KMS-11 (cell line): ENCODE results near the gene RAPGEF3.

ENCODE experiments used
- H2AFZ ChIP-seq: fragments of 200-600 bp; sonication (generic); 2 replicates; pipeline ENCODE4 v1.6.1; 2016; ENCODE audit warnings: antibody characterized with exemption, mixed run types, low read depth
- H3K27ac ChIP-seq: fragments of 200-600 bp; sonication (generic); 2 replicates; pipeline ENCODE4 v1.6.1; 2016; ENCODE audit warnings: mild to moderate bottlenecking, mixed run types
- H3K27me3 ChIP-seq: fragments of 200-600 bp; sonication (generic); 2 replicates; pipeline ENCODE4 v1.6.1; 2017; ENCODE audit warnings: mild to moderate bottlenecking, low read depth, mixed run types, moderate library complexity; ENCODE audit not compliant: insufficient read depth
- H3K36me3 ChIP-seq: fragments of 200-600 bp; sonication (generic); 2 replicates; pipeline ENCODE4 v1.6.1; 2017; ENCODE audit warnings: mild to moderate bottlenecking, mixed run types; ENCODE audit not compliant: insufficient read depth
- H3K4me1 ChIP-seq: fragments of 200-600 bp; sonication (generic); 2 replicates; pipeline ENCODE4 v1.6.1; 2016; ENCODE audit warnings: mild to moderate bottlenecking, low read depth, mixed run types; ENCODE audit not compliant: poor library complexity, severe bottlenecking
- H3K4me2 ChIP-seq: fragments of 200-600 bp; sonication (generic); 2 replicates; pipeline ENCODE4 v1.7.0; 2016; ENCODE audit warnings: mild to moderate bottlenecking, mixed run types
- H3K4me3 ChIP-seq: fragments of 200-600 bp; sonication (generic); IDR thresholded peaks from 2 replicates; pipeline ENCODE4 v1.6.1; 2017; ENCODE audit warnings: low read depth, low read length, mixed read lengths; ENCODE audit not compliant: insufficient read depth
- H3K79me2 ChIP-seq: fragments of 200-600 bp; sonication (generic); 2 replicates; pipeline ENCODE4 v1.6.1; 2016; ENCODE audit warnings: low read depth, mixed run types; ENCODE audit not compliant: insufficient read depth
- H3K9ac ChIP-seq: fragments of 200-600 bp; sonication (generic); 2 replicates; pipeline ENCODE4 v1.6.1; 2016; ENCODE audit warnings: mild to moderate bottlenecking, mixed run types
- H4K20me1 ChIP-seq: fragments of 200-600 bp; sonication (generic); 2 replicates; pipeline ENCODE4 v1.6.1; 2016; ENCODE audit warnings: mild to moderate bottlenecking, mixed run types; ENCODE audit not compliant: insufficient read depth
- CTCF ChIP-seq: fragments of 200-600 bp; sonication (generic); conservative IDR thresholded peaks from 2 replicates; pipeline ENCODE4 v1.6.1; 2017; ENCODE audit warnings: low read depth, mild to moderate bottlenecking, antibody characterized with exemption, low read length, moderate library complexity, mixed read lengths

RAPGEF3 gene

DNA sequence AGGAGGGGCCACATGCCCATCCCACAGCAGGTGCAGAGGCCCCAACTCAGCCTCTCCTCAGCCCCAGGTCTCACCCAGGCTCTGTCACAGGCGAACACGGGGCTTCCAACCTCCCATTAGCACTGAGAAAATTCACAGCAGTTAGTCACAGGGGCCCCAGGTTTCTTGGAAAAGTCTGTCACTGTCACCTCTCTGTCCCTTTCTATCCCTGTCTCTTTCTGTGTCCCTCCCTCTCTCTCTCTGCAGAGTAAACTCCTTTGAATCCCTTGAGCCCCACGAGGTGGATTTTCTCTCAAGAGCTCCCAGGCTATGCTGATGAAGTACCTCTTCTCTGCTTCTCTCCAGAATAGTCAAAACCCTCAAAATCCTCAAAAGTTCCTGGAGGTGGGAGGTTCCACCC is 19.4 kb downstream of the RAPGEF3 start:
- no peaks in the 10 kb centered on the region for H3K79me2 ChIP-seq
- H3K4me1 ChIP-seq = peaks cover 51% of the 10 kb centered on the region
- H3K4me2 ChIP-seq = peak overlapping the region; percentile 100
- peak overlapping the region; percentile 7; the same call in 1 of the 2 replicates for H3K9ac ChIP-seq
- H3K36me3 ChIP-seq = no peaks in the 10 kb centered on the region
- peak overlapping the region; percentile 74; the same call in 1 of the 2 replicates for H3K27ac ChIP-seq
- no peak overlapping the region; the same call in 1 of the 2 replicates for H2AFZ ChIP-seq
- H3K27me3 ChIP-seq = no peaks in the 10 kb centered on the region
- H3K4me3 ChIP-seq = no peak overlapping the region
- no peak for TF ChIP-seq CTCF
- H4K20me1 ChIP-seq = no peaks in the 10 kb centered on the region

GRCh38 chr12:47737936-47738594 is 20.6 kb downstream of the RAPGEF3 start:
- Histone ChIP-seq H3K4me1 (peaks cover 42% of the 10 kb centered on the region), H2AFZ (no peak overlapping the region), H3K27me3 (no peaks in the 10 kb centered on the region), H4K20me1 (no peaks in the 10 kb centered on the region), H3K36me3 (no peaks in the 10 kb centered on the region), H3K4me2 (no peak overlapping the region), H3K4me3 (no peak overlapping the region), H3K27ac (no peak overlapping the region), H3K9ac (no peak overlapping the region), H3K79me2 (no peaks in the 10 kb centered on the region)
- TF ChIP-seq CTCF = no peak

GRCh38 chr12:47736877-47737676 is 21.6 kb downstream of the RAPGEF3 start:
- Histone ChIP-seq H3K27me3 (no peaks in the 10 kb centered on the region), H2AFZ (no peak overlapping the region), H3K79me2 (no peaks in the 10 kb centered on the region), H3K9ac (no peak overlapping the region), H4K20me1 (no peaks in the 10 kb centered on the region), H3K4me2 (no peak overlapping the region), H3K27ac (no peak overlapping the region), H3K36me3 (no peaks in the 10 kb centered on the region), H3K4me3 (no peak overlapping the region), H3K4me1 (peaks cover 35% of the 10 kb centered on the region)
- TF ChIP-seq CTCF = no peak

- Histone ChIP-seq H2AFZ (no peak overlapping the region), H3K9ac (no peak overlapping the region), H3K36me3 (no peaks in the 10 kb centered on the region), H3K4me1 (peaks cover 26% of the 10 kb centered on the region), H3K79me2 (no peaks in the 10 kb centered on the region), H3K27ac (no peak overlapping the region), H3K4me2 (no peak overlapping the region), H3K27me3 (no peaks in the 10 kb centered on the region), H4K20me1 (no peaks in the 10 kb centered on the region), H3K4me3 (no peak overlapping the region)
- no peak for TF ChIP-seq CTCF
These were observed 22.5 kb downstream of the RAPGEF3 start for GRCh38 chr12:47736216-47736615.
